Measurements from ENCODE around the gene RRP12. TPM values are rescaled to one million over a fixed set of nuclear protein-coding genes. Genes with fewer than 3 reads are reported as not detected.

RRP12 gene
- total RNA-seq, 6 donors from 2014 or later = 20.4 to 38.2 (median 28.9) TPM

DNA sequence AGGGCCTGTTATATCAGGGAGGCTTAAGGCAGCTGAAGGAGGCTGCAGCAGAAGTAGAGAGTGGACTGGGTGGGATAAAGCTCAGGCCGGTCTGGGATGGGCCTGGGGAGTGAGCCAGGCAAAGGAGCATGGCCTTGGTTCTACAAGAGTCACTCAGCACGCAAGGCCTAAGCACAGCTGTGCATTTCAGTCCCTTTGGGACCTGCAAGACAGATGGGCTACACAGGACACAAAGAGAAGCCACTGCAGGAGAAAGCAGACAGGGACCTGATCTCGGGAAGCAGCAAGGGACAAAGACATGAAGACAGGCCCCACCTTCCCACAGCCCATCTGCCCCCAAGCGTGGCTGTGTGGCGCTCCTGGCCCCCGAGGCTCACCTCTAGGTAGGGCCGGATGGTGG, 29.4 kb downstream of the RRP12 start:
- Histone ChIP-seq H3K4me1 (peaks cover 7 to 24% (median 17%) of the 10 kb centered on the region in 4 donors), H3K27me3 (no peaks in the 10 kb centered on the region), H3K27ac (peak overlapping the region in 2 of 4 donors; percentile 80 to 83), H3K4me3 (no peak overlapping the region), H3K9me3 (no peaks in the 10 kb centered on the region), H3K36me3 (peaks cover 0 to 58% (median 45%) of the 10 kb centered on the region in 4 donors)
- TF ChIP-seq EP300 (IDR thresholded peaks at IDR 0.05) (no peak), POLR2AphosphoS5 (IDR thresholded peaks at IDR 0.05) (no peak), POLR2A (IDR thresholded peaks at IDR 0.05) (no peak)
- TF ChIP-seq, protein P1, sequence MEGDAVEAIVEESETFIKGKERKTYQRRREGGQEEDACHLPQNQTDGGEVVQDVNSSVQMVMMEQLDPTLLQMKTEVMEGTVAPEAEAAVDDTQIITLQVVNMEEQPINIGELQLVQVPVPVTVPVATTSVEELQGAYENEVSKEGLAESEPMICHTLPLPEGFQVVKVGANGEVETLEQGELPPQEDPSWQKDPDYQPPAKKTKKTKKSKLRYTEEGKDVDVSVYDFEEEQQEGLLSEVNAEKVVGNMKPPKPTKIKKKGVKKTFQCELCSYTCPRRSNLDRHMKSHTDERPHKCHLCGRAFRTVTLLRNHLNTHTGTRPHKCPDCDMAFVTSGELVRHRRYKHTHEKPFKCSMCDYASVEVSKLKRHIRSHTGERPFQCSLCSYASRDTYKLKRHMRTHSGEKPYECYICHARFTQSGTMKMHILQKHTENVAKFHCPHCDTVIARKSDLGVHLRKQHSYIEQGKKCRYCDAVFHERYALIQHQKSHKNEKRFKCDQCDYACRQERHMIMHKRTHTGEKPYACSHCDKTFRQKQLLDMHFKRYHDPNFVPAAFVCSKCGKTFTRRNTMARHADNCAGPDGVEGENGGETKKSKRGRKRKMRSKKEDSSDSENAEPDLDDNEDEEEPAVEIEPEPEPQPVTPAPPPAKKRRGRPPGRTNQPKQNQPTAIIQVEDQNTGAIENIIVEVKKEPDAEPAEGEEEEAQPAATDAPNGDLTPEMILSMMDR (IDR thresholded peaks at IDR 0.05) = no peak
- WGBS, 2 donors = 94 to 97% methylated on average over 7 of the region's 7 CpGs
- no peak for ATAC-seq (ENCODE audit: low FRiP score in 2 of 2)
- DNase-seq = no peak

GRCh38 chr10:97367126-97367649, 34.0 kb downstream of the RRP12 start:
- Histone ChIP-seq H3K36me3 (peaks cover 0 to 66% (median 47%) of the 10 kb centered on the region in 4 donors), H3K27me3 (no peaks in the 10 kb centered on the region)
- no peak for TF ChIP-seq POLR2A (IDR thresholded peaks at IDR 0.05)
- no peak for TF ChIP-seq POLR2AphosphoS5 (IDR thresholded peaks at IDR 0.05)
- TF ChIP-seq EP300 (IDR thresholded peaks at IDR 0.05) = no peak
- TF ChIP-seq, protein P1 (IDR thresholded peaks at IDR 0.05) = no peak

DNA sequence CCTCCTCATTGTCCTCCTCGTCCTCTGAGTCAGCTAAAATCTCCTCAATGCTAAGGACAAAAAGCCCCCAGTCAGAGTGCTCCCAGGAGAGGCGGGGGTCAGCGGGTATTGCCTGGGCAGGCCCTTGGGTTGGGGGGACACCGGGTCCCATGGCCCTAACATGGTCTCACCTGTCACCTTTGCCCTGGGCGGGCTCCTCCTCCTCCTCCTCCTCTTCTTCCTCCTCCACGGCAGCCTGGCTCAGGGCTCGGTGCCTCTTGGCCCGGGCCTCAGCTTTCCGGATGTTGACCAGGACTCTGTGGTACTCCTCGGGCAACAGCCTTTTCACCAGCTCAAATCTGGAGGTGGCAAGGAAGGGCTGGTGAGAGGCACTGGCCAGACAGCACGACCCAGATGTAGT, 34.6 kb downstream of the RRP12 start:
- H3K4me3 ChIP-seq = no peak overlapping the region
- peaks cover 9 to 35% (median 28%) of the 10 kb centered on the region in 4 donors for H3K4me1 ChIP-seq
- H3K9me3 ChIP-seq = no peaks in the 10 kb centered on the region
- ATAC-seq (ENCODE audit: low FRiP score in 2 of 2) (no peak), DNase-seq (no peak)
- no peak for TF ChIP-seq POLR2A (IDR thresholded peaks at IDR 0.05)
- TF ChIP-seq, protein P1 (IDR thresholded peaks at IDR 0.05) = no peak
- TF ChIP-seq POLR2AphosphoS5 (IDR thresholded peaks at IDR 0.05) = no peak
- no peak for TF ChIP-seq EP300 (IDR thresholded peaks at IDR 0.05)
- no peaks in the 10 kb centered on the region for H3K27me3 ChIP-seq
- WGBS, 2 donors = 84 to 92% methylated on average over 11 of the region's 11 CpGs
- peak overlapping the region; percentile 77 to 90 (median 84) for H3K27ac ChIP-seq
- H3K36me3 ChIP-seq = peaks cover 0 to 63% (median 41%) of the 10 kb centered on the region in 4 donors

More at GRCh38 chr10:97367126-97367649, 34.0 kb downstream of the RRP12 start:
- ATAC-seq (ENCODE audit: low FRiP score in 2 of 2) (no peak), DNase-seq (no peak)
- Histone ChIP-seq H3K27ac (peak overlapping the region; percentile 77 to 90 (median 84)), H3K4me3 (no peak overlapping the region), H3K4me1 (peaks cover 9 to 35% (median 27%) of the 10 kb centered on the region in 4 donors), H3K9me3 (no peaks in the 10 kb centered on the region)
- 95 to 98% methylated on average over 6 to 12 of the region's 12 CpGs for WGBS, 2 donors

- Histone ChIP-seq H3K27me3 (no peaks in the 10 kb centered on the region), H3K4me1 (peaks cover 9 to 38% (median 29%) of the 10 kb centered on the region in 4 donors), H3K9me3 (no peaks in the 10 kb centered on the region), H3K36me3 (peaks cover 0 to 56% (median 34%) of the 10 kb centered on the region in 4 donors), H3K4me3 (no peak overlapping the region), H3K27ac (peak overlapping the region; percentile 77 to 90 (median 84))
- WGBS, 2 donors = 51 to 69% methylated on average over 19 of the region's 19 CpGs
- peak in 1 of 2 donors; percentile 54 for DNase-seq
- TF ChIP-seq, protein P1 (IDR thresholded peaks at IDR 0.05) = no peak
- TF ChIP-seq POLR2AphosphoS5 (IDR thresholded peaks at IDR 0.05) = peak in 1 of 2 donors; percentile 33
- ATAC-seq (ENCODE audit: low FRiP score in 2 of 2) = peak; percentile 54 to 76
Measured at GRCh38 chr10:97365761-97366351, 35.3 kb downstream of the RRP12 start.
